ENCODE results near the gene BAIAP2L2.
"Not testable (repeated sequence)": the region's sequence is repeated elsewhere in the genome, so short reads cannot be mapped to it uniquely, and the experiment has no call there.

BAIAP2L2 gene

DNA sequence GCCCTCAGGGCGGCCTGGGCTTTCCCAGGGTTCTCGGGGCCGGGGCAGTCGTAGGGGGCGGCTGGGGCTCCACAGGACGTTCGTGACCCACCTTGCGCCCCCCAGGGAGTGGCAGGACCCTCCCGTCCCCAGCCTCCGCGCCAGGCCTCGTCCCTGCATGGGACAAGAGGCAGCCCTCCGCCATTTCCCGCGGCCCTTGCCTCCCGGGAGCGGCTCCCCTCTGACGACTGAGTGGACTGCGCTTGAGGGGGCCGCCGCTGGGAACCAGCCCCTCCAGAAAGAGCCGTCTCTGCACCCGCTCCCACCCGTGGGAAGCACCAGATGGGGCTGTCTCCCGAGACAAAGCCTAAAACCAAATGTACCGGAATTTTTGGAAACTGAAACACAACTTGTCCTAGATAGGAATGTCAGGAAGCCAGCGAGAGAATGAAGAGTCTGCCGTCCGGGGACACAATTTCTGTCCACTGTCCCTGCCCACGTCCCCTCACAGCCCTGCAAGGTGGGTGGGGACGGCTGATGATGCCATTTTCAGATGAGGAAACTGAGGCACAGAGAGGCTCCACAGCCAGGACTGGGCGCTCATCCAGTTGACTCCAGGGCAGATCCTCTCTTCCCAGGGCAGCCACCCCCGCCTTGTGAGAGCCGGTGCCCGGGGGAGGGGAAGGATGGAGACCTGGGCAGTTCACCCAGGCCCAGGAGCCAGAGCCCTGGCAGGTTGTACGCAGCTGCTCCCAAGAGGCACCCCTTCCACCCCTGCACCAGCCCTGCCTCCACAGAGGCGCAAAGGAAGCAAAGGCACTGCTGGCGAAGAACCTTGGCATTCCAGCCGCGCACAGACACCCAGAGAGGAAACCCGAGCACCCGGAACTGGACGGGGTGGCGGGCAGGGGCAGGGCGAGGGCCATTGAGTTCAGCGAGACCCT lies 71.3 kb downstream of the BAIAP2L2 start:
- DNase-seq (ENCODE audit: low read depth in 2 of 2): no peak

DNA sequence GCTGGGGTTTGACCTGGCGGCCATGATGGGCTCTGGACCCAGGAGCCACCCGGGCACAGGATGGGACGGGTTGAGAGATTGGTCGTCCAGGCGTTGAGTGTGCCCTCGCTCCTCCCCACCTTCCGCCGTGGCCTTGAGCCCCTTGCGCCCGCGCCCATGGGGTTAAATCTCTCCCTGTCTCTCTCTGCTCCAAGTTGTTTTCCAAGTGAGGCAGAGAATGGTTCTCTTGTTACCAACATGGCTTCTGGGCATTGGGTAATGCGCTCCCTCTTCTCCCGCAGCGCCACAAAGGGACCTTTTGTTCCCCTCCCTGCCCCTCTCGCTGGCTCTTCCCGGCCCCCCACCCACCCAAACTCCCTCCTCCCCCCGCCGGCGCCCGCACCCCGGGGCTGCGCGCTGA lies 72.1 kb downstream of the BAIAP2L2 start:
- DNase-seq (ENCODE audit: low read depth in 2 of 2): no peak

DNA sequence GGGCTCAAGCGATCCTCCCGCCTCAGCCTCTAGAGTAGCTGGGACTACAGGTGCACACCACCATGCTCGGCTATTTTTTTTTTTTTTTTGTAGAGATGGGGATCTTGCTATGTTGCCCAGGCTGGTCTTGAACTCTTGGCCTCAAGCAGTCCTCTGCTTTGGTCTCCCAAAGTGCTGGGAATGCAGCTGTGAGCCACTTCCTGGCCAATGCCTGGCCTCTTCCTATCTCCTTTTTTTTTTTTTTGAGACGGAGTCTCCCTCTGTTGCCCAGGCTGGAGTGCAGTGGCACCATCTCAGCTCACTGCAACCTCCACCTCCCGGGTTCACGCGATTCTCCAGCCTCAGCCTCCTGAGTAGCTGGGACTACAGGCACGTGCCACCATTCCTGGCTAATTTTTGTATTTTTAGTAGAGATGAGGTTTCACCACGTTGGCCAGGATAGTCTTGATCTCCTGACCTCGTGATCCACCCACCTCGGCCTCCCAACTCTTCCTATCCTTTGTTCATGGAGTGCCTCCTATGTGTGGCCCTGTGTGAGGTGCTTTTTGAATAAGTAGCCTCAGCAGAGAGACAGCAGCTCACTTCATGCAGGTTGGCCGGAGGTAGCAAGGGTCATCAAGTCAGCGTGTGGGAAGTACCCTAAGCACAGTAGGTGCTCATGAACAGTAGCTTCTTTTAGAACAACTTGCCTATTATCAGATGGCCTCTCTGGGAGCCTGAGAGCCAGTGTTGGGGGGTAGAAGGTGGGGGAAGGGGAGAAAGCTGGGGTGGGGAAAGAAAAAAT lies 72.9 kb downstream of the BAIAP2L2 start:
- not testable (repeated sequence) for DNase-seq (ENCODE audit: low read depth in 2 of 2)

DNA sequence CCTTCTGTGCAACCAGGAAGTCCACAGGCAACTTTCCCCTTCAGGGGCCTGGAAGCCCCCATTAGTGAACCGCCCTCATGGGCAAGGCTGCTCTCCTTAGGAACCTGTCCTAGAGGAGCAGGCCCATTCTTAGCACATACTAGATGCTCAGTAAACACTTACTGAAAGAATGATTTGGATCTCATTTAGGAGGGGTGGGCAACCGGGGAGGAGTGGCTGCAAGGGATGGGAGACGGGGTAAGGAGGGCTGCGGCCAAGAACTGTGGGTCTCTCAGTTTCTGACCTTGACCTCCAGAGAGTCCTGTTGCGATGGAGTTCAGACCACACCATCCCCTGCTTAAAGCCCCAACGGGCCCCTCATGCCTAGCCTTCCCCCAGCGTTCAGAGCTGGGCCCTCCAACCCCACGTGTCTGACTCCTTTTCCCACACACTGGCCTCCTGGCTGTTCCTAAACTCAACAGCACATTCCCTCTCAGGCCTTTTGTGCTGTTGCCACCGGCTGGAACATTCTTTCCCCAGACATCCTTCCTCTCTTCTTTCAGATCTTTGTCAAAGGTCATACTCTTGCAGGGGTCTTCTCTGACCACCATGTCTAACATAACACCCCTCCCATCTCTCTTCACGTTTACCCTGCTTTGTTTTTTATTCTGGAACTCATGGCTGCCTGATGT lies 74.0 kb downstream of the BAIAP2L2 start:
- no peak for DNase-seq (ENCODE audit: low read depth in 2 of 2)

DNA sequence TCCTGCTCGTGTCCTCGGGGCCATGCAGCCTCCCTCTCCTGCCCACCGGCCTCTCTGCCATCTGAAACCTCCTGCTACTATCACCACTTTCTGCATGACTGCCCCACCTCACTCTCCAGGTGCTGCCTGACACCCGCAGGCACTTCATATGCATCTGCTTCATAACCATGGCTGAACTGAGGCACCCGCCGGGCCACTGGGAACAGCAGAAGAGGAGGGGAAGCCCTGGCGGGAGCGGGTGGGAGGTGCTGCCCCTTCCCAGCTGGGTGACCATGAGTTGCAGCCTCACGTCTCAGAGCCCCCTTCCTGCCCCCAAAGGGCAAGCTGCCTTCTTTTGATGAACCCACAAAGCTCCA lies 75.0 kb downstream of the BAIAP2L2 start:
- DNase-seq (ENCODE audit: low read depth in 2 of 2): no peak

Data from stimulated activated CD8-positive, alpha-beta memory T cell treated with anti-CD3 and anti-CD28 coated beads, Interleukin-15, amount 100 ng/mL, for 4 hours (primary cell).